GM21423 (cell line): ENCODE results near the gene CELF1.
"Not testable (repeated sequence)": the region's sequence is repeated elsewhere in the genome, so short reads cannot be mapped to it uniquely, and the experiment has no call there.

Source experiments
- ATAC-seq: cut with Tn5 transposase; IDR thresholded peaks from one replicate; pipeline ENCODE4 v1.9.1; 2021; ENCODE audit warnings: mild to moderate bottlenecking, moderate library complexity; ENCODE audit not compliant: unreplicated experiment

CELF1 gene

DNA sequence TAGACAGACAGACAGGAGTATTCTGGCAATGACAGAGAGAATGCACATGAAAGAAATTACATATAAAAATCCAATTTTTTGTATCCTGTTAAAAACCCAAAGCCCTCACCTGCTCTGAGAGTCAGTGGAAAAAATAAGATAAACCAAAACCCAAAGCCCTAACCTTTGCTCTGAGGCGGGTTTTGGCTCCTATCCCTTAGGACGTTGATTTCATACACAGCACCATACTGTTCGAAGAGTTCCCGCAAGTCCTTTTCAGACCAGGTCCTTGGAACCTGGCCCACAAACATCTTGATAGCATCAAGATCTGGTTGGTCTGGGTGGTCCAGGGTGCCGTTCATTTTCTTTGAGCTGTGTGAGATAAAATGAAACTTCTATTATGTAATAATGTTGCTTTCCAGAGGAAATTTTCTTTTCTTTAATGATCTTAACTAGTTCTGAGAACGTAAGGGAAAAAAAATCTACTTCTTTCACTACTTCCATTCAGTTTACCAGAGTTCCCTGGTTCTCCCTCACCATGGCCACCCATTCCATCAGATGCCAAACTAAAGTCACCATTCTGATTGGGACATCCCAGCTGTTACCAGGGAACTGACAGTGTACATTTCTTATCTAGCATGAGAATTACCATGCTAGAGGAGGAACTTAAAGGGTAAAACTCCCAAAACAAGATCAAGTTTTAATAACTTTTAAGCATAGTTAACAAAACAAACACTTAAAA lies 64.1 kb downstream of the CELF1 start:
- ATAC-seq, result no peak

DNA sequence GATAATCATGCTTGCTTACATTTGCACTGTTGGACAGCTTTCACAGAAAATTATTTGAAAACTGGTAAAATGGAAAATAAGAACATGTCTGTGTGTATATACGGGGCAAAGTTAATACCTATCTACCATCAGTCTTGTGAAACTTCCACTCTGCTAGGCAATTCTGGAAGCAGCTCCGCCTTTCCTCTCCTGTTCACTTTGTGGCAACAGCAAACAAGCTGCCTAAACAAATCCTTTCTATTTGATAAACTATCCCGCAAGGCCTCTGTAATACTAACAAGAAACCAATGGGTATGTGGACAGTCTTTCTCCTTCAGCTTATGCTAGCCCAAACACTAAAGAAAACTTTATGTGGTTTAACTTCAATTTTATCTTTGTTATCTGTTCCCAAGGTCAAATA lies 64.8 kb downstream of the CELF1 start:
- ATAC-seq, result no peak

- ATAC-seq, result no peak
Measured at GRCh38 chr11:47487421-47487820, 65.5 kb downstream of the CELF1 start.

DNA sequence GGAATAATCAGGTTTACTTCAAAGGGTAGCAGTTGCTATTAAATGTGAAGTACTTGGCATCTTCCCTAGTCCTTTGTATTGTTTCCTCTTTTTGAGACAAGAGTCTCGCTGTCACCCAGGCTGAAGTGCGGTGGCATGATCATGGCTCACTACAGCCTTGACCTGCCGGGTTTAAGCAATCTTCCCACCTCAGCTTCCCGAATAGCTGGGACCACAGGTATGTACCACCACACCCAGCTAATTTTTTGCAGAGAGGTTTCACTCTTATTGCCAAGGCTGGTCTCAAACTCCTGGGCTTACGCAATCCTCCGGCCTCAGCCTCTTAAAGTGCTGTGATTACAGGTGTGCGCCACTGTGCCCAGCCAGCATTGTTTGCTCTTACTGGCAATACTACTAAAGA lies 67.8 kb downstream of the CELF1 start:
- ATAC-seq, result no peak

DNA sequence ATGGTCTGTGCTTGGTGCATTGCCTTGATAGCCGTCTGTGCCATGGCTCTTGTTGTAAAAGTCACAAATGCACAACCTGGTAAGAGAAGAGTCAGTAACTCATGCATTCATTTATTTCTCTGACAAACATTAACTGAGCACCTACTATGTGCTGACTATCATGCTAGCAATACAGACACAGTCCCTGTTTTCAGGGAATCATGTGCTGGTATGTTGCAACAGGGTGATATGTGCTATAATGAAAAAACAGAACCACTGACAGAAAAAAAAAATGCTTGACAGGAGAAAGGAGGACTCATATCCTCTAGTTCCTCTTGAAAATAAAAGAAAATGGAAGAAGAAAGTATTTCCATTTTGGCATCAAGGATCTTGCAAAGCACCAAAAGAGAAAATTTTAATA lies 69.5 kb downstream of the CELF1 start:
- no peak for ATAC-seq

DNA sequence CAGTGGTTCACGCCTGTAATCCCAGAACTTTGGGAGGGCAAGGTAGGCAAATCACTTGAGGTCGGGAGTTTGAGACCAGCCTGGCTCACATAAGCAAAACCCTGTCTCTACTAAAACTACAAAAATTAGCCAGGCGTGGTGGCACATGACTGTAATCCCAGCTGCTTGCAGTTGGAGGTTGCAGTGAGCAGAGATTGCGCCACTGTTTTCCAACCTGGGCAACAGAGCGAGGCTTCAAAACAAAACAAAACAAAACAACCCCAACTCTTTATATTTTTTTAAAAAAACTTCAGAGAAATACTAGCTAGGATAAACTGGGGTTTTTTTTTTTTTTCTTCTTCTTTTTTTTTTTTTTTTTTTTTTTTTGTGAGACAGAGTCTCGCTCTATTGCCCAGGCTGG lies 72.2 kb downstream of the CELF1 start:
- ATAC-seq, result no peak

DNA sequence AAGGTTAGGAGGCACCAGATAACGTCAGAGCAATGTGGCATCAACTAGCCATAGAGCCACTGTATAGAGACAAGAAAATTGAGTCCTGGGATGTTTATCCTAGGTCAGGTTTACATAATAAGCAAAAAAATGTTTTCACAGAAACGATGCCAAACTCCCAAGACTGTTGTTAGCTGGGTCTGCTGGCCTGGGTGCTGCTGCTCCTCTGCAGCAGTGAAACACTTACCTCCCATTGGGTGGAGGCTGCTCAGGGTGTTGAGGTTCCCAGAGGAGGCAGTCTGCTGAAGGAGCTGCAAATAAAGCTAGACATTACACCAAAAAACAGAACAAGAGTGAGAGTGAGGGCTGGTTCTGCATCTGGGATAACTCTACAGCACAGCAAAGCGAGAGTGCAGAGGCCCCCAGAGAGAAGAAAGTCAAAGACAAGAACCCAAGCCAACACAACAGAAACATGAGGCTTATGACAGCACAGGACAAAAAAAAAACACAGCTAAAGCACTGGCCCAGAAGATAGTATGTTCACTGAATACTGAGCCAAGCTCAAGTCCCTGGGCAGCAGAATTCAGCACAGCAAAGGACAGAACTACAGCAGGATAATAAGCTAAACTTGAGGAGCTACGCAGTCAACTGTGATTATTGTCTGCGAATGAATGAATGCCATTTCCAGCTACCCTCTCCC lies 74.1 kb downstream of the CELF1 start:
- no peak for ATAC-seq

DNA sequence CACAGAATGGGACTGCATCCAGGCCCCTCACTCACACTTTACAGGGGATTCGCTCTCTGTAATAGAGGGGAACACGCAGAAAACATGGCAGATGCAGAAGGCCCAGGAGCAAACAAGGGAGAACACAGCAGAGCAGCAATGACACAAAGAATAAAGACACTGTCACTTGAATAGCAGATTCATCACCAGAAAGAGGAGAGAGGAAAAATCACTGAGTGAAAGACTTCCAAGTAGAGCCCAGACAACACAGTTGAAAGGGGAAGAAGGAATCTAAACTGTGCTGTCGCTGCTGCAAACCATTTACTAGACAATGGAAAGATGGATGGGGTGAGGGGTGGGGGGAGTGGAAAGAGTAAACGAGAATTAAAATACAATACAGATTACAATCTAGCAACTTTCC lies 75.2 kb downstream of the CELF1 start:
- ATAC-seq, result no peak

DNA sequence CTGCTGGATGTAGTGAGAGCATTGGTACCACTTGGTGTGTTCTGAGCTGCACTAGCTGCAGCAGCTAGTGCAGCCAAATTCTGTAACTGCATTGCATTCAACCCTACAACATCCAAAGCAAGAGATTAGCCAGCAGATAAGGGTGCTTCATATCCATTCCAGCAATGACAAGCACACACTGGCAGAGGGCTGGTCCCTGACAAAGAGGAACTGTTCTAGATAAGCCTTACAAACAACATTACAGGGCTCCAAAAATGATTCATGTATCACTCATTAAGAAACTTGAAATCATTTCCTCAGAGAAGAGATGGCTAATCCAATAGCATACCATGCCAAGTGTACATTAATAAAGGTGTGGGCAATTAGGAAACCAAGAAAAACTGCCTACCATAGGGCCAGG lies 75.6 kb downstream of the CELF1 start:
- ATAC-seq, result no peak

DNA sequence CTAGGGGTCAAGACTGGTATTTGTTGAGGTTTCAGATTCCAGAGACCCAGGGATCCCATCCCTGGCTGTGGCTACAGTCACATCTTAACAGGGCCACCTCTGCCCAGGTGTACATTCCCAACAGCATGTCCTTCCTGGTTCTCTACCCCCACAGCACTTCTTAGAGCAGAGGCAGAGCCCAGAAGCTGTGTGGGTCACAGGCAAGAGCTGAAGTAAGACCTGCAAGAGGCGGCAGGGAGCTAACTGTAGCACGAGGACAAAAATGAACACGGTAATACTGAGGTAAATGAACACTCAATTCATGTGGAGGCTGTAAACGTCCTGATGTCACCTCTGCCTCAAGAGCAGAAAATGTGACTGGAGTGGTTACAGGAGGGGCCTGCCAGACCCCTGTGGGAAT lies 82.3 kb downstream of the CELF1 start:
- no peak for ATAC-seq

DNA sequence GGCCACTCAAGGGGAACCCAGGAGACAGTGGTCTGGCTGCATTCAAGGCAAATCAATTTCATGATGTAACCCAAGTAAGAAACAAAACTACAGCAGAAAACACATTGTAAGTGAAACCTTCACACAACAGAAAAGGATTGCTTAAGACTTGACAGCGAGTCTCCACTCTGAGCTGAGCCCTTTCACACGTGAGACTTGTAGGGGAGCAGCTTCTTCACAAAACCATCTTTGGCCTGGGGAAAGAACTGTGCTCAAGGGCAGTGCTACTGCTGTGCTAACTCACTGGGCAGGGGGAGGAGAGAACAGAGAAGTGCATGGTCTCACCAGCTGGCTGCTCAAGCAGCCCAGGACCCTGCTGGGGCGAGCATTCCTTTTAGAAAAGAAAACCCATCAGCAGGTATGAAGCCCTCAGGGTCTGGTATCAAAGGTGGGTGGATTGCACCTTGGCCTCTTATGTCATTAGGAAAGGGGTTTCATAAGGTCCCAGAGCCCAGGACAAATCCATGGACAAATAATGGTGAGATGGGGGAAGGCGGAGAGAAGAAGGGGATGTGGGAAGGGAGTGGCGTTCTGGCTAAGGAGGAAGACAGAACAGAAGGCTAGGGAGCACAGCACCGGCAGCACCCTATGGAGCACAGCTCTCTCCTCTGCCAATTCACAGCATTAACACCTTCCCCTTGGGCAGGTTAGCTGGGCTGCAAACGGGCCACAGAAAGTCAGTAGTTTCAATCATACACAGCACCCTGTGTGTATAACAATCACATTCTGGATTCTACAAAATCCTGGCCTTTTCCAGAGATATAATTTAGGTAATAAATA lies 83.4 kb downstream of the CELF1 start:
- no peak for ATAC-seq

- no peak for ATAC-seq
Measured at GRCh38 chr11:47468598-47469214, 84.2 kb downstream of the CELF1 start.

- no peak for ATAC-seq
Measured at GRCh38 chr11:47467357-47467756, 85.6 kb downstream of the CELF1 start.

GRCh38 chr11:47466701-47467250 lies 86.2 kb downstream of the CELF1 start:
- no peak for ATAC-seq

- ATAC-seq, result no peak
Measured at GRCh38 chr11:47466201-47466600, 86.7 kb downstream of the CELF1 start.

- ATAC-seq, result no peak
Measured at GRCh38 chr11:47464483-47464882, 88.4 kb downstream of the CELF1 start.

GRCh38 chr11:47461876-47462275 lies 91.1 kb downstream of the CELF1 start:
- ATAC-seq, result no peak

GRCh38 chr11:47460571-47461235 lies 92.2 kb downstream of the CELF1 start:
- ATAC-seq, result no peak

GRCh38 chr11:47454258-47454671 lies 98.7 kb downstream of the CELF1 start:
- ATAC-seq, result not testable (repeated sequence)

DNA sequence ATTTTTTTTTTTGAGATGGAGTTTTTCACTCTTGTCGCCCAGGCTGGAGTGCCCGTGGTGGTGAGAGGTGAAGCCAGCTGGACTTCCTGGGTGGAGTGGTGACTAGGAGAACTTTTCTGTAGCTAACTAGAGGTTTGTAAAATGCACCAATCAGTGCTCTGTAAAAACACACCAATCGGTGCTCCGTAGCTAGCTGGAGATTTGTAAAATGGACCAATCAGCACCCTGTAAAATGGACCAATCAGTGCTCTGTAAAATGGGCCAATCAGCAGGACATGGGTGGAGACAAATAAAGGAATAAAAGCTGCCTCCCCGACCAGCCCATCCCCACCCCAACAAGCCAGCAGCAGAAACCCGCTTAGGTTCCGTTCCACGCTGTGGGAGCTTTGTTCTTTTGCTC lies 99.6 kb downstream of the CELF1 start:
- no peak for ATAC-seq

GRCh38 chr11:47451990-47452389 lies 100.9 kb downstream of the CELF1 start:
- ATAC-seq, result no peak
